Gastrocnemius medialis (tissue), 4 donors: ENCODE results near the gene STPG1. TPM values are rescaled to one million over a fixed set of nuclear protein-coding genes. Genes with fewer than 3 reads are reported as not detected.

Experiments used
- ATAC-seq, 2 donors: fragments of 150-250 bp; one replicate each; pipeline ENCODE4 v1.9.1; 2016
- DNase-seq, 2 donors: peaks; one replicate each; pipeline ENCODE4 v3.0.0-alpha.2; 2019
- H3K27ac ChIP-seq, 4 donors: fragments of 200-600 bp; sonication (generic); 1 replicate in 1 of 4; 2 replicates in 3 of 4; pipeline ENCODE4 v1.5.1; 2016 to 2018; ENCODE audit warnings: mild to moderate bottlenecking in 2 of 4, moderate library complexity in 1 of 4
- H3K27me3 ChIP-seq, 3 donors: fragments of 200-600 bp; sonication (generic) in 2 of 3; 1 replicate in 1 of 3; 2 replicates in 2 of 3; pipeline versions ENCODE4 v1.5.1 to v1.6.0; 2016 to 2019; ENCODE audit warnings: mild to moderate bottlenecking in 1 of 3, moderate library complexity in 1 of 3
- H3K36me3 ChIP-seq, 2 donors: fragments of 200-600 bp; sonication (generic) in 1 of 2; one replicate each; pipeline ENCODE4 v1.5.1; 2017 to 2018
- H3K4me1 ChIP-seq, 2 donors: fragments of 200-600 bp; sonication (generic) in 1 of 2; one replicate each; pipeline ENCODE4 v1.5.1; 2016 to 2017; ENCODE audit warnings: mild to moderate bottlenecking in 2 of 2
- H3K4me3 ChIP-seq, 4 donors: fragments of 200-600 bp; sonication (generic) in 3 of 4; 1 replicate in 1 of 4; 2 replicates in 3 of 4; pipeline ENCODE4 v1.5.1; 2016 to 2019; ENCODE audit warnings: mild to moderate bottlenecking in 2 of 4
- H3K9me3 ChIP-seq, 3 donors: fragments of 200-600 bp; sonication (generic) in 2 of 3; 1 replicate in 1 of 3; 2 replicates in 2 of 3; pipeline ENCODE4 v1.5.1; 2016 to 2019
- CTCF ChIP-seq, 5 experiments: fragments of 450-650 bp in 3 of 5; fragments of 200-600 bp in 2 of 5; sonication (generic) in 2 of 5; IDR thresholded peaks in 4 of 5; conservative IDR thresholded peaks in 1 of 5; 1 replicate in 4 of 5; 2 replicates in 1 of 5; pipeline ENCODE4 v1.5.1; 2016 to 2019; ENCODE audit warnings: antibody characterized with exemption in 5 of 5, mild to moderate bottlenecking in 3 of 5, moderate library complexity in 3 of 5
- POLR2A ChIP-seq, 2 donors: fragments of 450-650 bp; IDR thresholded peaks; one replicate each; pipeline ENCODE4 v1.6.1; 2017; ENCODE audit warnings: antibody characterized with exemption in 2 of 2, mild to moderate bottlenecking in 2 of 2, moderate library complexity in 2 of 2
- in situ Hi-C, 4 donors: fragments of 200-750 bp; cut with MboI; loops; one replicate each; pipeline versions ENCODE4 v1.15.0 to v1.8.0; 2017; ENCODE audit warnings: low sequenced_read_pairs in 4 of 4
- intact Hi-C: fragments of 100-400 bp; cut with DNase I; formaldehyde crosslinking; loops from one replicate; pipeline ENCODE4 v1.15.1; 2023; ENCODE audit warnings: low total_unique reads
- total RNA-seq, 4 donors: library from RNA; depleted of rRNA; stranded (reverse); fragments of >200 nt; gene quantifications; one replicate each; pipeline versions ENCODE4 v1.1.0 to v1.2.3, GENCODE V29; 2016

Gene STPG1
- total RNA-seq, 4 donors from 2014 or later: 0.39 to 2.1 (median 0.52) TPM

GRCh38 chr1:24441480-24441879 is 27.9 kb upstream of the STPG1 start:
- in situ Hi-C loops: no loop called here

GRCh38 chr1:24440436-24440835 is 26.9 kb upstream of the STPG1 start:
- ATAC-seq (no peak), DNase-seq (no peak)
- Histone ChIP-seq H3K27ac (no peak overlapping the region), H3K27me3 (no peaks in the 10 kb centered on the region), H3K9me3 (no peaks in the 10 kb centered on the region), H3K4me1 (peaks cover 0 to 3% of the 10 kb centered on the region in 2 donors), H3K4me3 (no peak overlapping the region), H3K36me3 (no peaks in the 10 kb centered on the region)
- intact Hi-C loops: no loop called here
- TF ChIP-seq POLR2A (IDR thresholded peaks at IDR 0.05): no peak
- TF ChIP-seq CTCF (IDR thresholded peaks at IDR 0.05 in 4 of 5, conservative IDR thresholded peaks at IDR 0.05 in 1 of 5): no peak
- in situ Hi-C loops: no loop called here

More at GRCh38 chr1:24441480-24441879, 27.9 kb upstream of the STPG1 start:
- Histone ChIP-seq H3K4me1 (peaks cover 0 to 3% of the 10 kb centered on the region in 2 donors), H3K27me3 (no peaks in the 10 kb centered on the region), H3K9me3 (no peaks in the 10 kb centered on the region), H3K4me3 (no peak overlapping the region), H3K27ac (no peak overlapping the region), H3K36me3 (no peaks in the 10 kb centered on the region)
- intact Hi-C loops: no loop called here
- DNase-seq (no peak), ATAC-seq (no peak)
- TF ChIP-seq CTCF (IDR thresholded peaks at IDR 0.05 in 4 of 5, conservative IDR thresholded peaks at IDR 0.05 in 1 of 5) (no peak), POLR2A (IDR thresholded peaks at IDR 0.05) (no peak)

- peak; percentile 39 to 55 for DNase-seq
- Histone ChIP-seq H3K4me1 (peaks cover 0 to 3% of the 10 kb centered on the region in 2 donors), H3K36me3 (no peaks in the 10 kb centered on the region), H3K4me3 (no peak overlapping the region), H3K27me3 (no peaks in the 10 kb centered on the region), H3K9me3 (no peaks in the 10 kb centered on the region), H3K27ac (peak overlapping the region; percentile 49 to 72 (median 64))
- in situ Hi-C loops (no loop called here), intact Hi-C loops (no loop called here)
- ATAC-seq: peak; percentile 70 to 84
- TF ChIP-seq POLR2A (IDR thresholded peaks at IDR 0.05) (no peak), CTCF (IDR thresholded peaks at IDR 0.05 in 4 of 5, conservative IDR thresholded peaks at IDR 0.05 in 1 of 5) (no peak)
Measured at GRCh38 chr1:24438423-24438901, 24.9 kb upstream of the STPG1 start.

- H3K4me1 ChIP-seq: peaks cover 0 to 3% of the 10 kb centered on the region in 2 donors
- no peaks in the 10 kb centered on the region for H3K27me3 ChIP-seq
- no peaks in the 10 kb centered on the region for H3K9me3 ChIP-seq
- in situ Hi-C loops: no loop called here
- TF ChIP-seq POLR2A (IDR thresholded peaks at IDR 0.05) (no peak), CTCF (IDR thresholded peaks at IDR 0.05 in 4 of 5, conservative IDR thresholded peaks at IDR 0.05 in 1 of 5) (no peak)
- peak overlapping the region; percentile 49 to 72 (median 64) for H3K27ac ChIP-seq
- peak in 1 of 2 donors; percentile 21 for DNase-seq
- ATAC-seq: peak; percentile 37 to 44
- H3K36me3 ChIP-seq: no peaks in the 10 kb centered on the region
- H3K4me3 ChIP-seq: no peak overlapping the region
- intact Hi-C loops: no loop called here
Measured at GRCh38 chr1:24437631-24438396, 24.2 kb upstream of the STPG1 start.
